Measurements from ENCODE around the gene CACNB2.

CACNB2 gene

GRCh38 chr10:18450298-18450697, 310.1 kb downstream of the CACNB2 start:
- DNase-seq (ENCODE audit: low read depth in 2 of 2), result no peak

- DNase-seq (ENCODE audit: low read depth in 2 of 2), result no peak
Observed at GRCh38 chr10:18455086-18455884, 315.1 kb downstream of the CACNB2 start.

DNA sequence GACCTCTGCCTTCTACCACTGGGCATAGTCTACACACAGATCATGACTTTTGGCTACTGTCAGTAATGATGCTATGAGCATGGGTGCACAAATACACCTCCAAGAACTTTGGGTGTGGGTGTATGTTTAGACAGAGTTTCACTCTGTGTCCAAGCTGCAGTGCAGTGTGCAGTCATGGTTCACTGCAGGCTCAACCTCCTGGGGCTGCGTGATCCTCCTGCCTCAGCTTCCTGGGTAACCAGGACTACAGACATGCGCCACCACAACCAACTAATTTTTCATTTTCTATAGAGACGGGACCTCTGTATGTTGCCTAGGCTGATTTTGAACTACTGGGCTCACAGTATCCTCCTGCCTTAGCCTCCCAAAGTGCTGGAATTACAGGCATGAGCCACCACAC, 316.8 kb downstream of the CACNB2 start:
- DNase-seq (ENCODE audit: low read depth in 2 of 2), result no peak

- no peak for DNase-seq (ENCODE audit: low read depth in 2 of 2)
Observed at GRCh38 chr10:18460032-18460431, 319.8 kb downstream of the CACNB2 start.

GRCh38 chr10:18463673-18464211, 323.5 kb downstream of the CACNB2 start:
- no peak for DNase-seq (ENCODE audit: low read depth in 2 of 2)

- no peak for DNase-seq (ENCODE audit: low read depth in 2 of 2)
Observed at GRCh38 chr10:18469125-18469524, 328.9 kb downstream of the CACNB2 start.

- DNase-seq (ENCODE audit: low read depth in 2 of 2), result no peak
Observed at GRCh38 chr10:18472977-18473376, 332.8 kb downstream of the CACNB2 start.

DNA sequence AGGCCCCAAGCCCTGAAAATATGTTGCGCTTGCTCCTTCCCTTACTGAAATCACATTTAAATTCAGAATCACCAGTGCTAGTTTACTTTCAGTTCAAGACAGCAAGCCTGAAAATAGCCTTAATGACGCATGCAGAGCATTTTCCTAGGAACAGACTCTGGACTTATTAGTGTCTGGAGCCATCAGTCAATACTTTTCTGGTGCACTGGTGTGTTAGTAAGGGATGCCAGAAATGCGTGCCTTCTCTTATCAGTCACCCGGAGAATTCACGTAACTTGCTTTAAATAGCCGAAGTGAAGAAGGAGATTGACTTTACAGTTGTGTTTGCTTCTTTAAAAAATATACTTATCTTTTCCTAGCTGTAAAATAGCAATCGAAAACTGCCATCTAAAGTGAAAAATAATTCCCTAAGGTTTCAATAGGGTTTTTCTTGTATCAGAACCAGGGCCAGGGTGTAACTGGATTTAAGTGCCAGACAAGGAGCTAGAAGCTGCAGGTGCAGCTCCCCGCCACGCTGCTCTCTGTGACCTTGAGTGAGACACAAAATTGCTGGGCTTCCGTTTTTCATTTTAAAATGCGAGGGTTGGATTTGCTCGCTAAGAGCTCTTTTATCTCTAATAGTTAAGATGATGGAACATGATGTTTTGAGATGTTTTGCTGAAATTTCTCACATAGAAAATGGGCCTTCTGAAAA, 333.3 kb downstream of the CACNB2 start:
- no peak for DNase-seq (ENCODE audit: low read depth in 2 of 2)

- DNase-seq (ENCODE audit: low read depth in 2 of 2), result no peak
Observed at GRCh38 chr10:18474118-18474455, 333.9 kb downstream of the CACNB2 start.

DNA sequence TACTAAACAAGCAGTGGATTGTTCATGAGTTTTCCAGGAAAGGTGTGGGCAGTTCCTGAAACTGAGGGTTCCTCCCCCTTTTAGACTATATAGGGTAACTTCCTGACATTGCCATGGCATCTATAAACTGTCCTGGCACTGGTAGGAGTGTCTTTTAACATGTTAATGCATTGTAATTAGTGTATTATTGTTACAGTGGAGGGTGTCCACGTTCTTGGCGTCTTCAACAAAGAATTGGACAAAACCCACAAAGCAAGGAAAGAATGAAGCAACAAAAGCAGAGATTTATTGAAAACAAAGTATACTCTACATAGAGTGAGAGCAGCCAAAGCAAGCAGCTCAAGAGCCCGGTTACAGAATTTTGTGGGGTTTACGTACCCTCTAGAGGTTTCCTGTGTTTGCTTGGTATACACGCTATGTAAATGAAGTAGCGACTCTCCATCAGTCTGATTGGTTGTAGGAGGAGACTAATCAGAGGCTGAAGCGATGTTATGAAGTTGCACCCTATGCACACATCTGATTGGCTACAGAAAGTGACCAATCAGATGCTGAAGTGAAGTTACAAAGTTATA, 335.9 kb downstream of the CACNB2 start:
- DNase-seq (ENCODE audit: low read depth in 2 of 2), result no peak

DNA sequence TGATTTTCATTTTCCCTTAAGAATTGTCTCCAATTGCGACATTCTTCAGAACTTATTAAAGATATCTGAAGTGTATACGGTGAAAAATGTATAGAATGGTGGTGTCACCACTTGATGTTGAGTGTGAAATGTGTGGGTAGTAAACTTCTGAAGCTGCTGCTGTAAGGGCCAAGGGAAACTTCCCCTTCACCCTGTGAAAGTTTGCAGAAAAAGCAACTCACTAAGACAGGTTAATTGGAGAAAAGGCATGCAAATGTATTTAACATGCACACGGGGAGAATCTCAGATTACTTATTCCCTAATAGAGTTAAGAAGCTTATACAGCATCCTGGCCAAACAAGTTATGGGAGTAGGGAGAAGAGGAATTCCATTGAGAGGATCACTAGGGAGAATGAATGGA, 338.1 kb downstream of the CACNB2 start:
- DNase-seq (ENCODE audit: low read depth in 2 of 2), result no peak

GRCh38 chr10:18479502-18479901, 339.3 kb downstream of the CACNB2 start:
- no peak for DNase-seq (ENCODE audit: low read depth in 2 of 2)

DNA sequence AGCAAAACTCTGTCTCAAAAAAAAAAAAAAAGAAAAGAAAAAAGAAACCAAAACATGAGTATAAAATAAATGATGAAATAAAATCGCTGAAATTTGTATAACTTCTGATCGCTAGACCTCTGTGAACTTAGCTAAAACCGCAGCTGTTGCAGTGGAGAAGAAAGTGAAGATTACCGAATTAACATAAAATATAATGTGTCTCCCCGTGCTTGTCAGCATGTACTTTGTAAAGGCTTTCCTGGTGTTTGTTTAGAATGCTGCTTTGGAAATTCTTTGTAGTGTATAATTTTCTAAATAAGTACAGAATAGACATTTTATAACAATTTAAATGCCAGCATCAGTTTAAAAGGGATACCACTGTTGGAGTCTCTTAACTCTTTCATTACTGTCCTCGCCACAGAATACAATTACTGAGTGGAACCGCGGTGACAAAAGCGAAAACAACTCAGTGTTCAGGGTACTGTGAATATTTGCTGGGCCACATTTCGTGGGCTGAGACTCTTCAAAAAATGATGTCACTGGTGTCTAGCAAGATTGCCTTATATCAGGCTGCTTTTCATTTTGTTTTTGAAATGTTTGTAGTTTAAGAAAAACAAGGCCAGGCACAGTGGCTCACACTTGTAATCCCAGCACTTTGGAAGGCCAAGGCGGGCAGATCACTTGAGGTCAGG, 343.4 kb downstream of the CACNB2 start:
- no peak for DNase-seq (ENCODE audit: low read depth in 2 of 2)

- no peak for DNase-seq (ENCODE audit: low read depth in 2 of 2)
Observed at GRCh38 chr10:18486438-18486837, 346.2 kb downstream of the CACNB2 start.

GRCh38 chr10:18490755-18491154, 350.5 kb downstream of the CACNB2 start:
- no peak for DNase-seq (ENCODE audit: low read depth in 2 of 2)

DNA sequence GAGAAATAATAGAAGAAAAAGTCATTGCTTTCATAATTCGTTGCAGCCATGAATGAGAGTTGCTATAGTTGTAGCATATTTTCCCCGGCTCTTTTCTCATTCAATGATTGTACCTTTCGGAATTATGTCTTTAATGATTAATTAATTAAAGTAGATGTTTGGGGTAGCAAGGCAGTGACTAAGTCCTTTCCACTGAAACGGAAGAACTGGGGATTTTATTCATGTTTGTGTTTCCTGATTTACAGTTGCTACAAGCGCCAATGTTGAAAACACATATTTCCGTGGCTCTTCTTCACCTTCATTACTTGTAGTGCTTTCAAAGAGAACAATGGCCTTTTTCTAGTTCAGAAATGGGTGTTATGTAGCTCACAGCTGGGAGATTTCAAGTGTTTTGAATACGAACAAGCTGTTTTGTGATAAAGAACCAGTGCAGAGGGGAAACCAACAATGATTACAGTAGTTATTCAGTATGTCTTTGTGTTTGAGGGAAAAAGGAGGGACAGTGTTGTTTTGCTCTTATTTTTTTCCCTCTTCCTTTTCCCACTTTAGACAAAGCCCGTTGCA, 357.7 kb downstream of the CACNB2 start:
- DNase-seq (ENCODE audit: low read depth in 2 of 2), result no peak

GRCh38 chr10:18498998-18499397, 358.8 kb downstream of the CACNB2 start:
- DNase-seq (ENCODE audit: low read depth in 2 of 2), result no peak

DNA sequence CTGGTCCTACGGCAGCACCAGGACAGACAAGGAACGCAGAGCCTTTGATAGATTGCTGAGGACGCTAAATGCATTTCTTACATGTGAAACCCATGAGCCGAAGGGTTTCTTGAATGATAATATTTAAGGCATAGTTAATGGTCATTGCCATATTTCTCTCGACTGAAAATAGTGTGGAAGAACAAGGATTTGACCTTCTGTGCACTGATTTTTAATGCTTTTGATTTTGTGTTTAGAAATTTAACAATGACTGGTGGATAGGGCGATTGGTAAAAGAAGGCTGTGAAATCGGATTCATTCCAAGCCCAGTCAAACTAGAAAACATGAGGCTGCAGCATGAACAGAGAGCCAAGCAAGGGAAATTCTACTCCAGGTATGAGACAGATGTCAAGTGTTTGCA, 360.4 kb downstream of the CACNB2 start:
- DNase-seq (ENCODE audit: low read depth in 2 of 2), result no peak

DNA sequence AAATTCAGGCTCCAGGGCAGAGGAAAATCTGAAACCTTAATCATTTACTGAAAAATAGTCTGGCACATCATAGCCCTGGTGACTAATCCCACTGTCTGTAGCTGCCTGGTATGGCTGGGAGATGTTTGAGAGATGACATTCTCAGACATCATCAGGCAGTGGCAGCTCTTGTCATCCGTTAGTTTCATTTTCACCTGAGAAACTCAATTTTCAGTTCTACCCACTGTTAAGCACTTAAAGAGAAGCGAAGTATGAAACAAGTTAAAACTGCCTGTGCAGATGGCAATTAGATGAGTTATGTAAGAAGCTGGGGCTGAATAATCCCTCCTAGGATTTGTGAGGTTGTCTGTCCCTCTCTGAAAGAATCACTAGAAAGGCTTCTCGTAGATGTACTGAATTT, 361.0 kb downstream of the CACNB2 start:
- DNase-seq (ENCODE audit: low read depth in 2 of 2), result no peak

DNA sequence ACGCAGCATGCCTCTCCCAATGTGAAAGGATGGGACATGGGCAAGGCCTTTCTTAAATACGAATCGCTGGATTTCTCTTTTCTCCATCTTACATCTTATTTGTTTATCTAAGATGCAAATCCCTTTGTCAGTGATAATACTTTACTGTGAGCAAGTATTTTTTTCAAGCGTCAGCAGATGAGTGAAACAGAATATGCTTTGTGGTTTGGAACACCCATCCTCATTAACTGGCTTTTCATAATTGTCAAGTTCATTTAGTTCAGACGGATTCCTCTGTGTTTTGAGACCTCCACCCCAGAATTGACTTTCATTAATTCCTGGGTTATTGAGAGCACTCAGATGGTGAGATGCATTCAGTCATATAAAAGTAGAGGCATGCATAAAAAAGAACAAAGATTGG, 361.4 kb downstream of the CACNB2 start:
- DNase-seq (ENCODE audit: low read depth in 2 of 2), result no peak

- DNase-seq (ENCODE audit: low read depth in 2 of 2), result no peak
Observed at GRCh38 chr10:18504161-18504560, 363.9 kb downstream of the CACNB2 start.

All from activated CD8-positive, alpha-beta memory T cell treated with anti-CD3 and anti-CD28 coated beads for 4 hours (primary cell).